B cell (primary cell): Measurements from ENCODE around the gene MEIKIN.

Experiments
- CTCF ChIP-seq: fragments of 200-600 bp; IDR thresholded peaks from one replicate; pipeline ENCODE4 v1.8.0; 2022; ENCODE audit warnings: antibody characterized with exemption, mild to moderate bottlenecking
- EZH2 ChIP-seq: IDR thresholded peaks from 2 replicates; pipeline ENCODE4 v1.6.1; 2012; ENCODE audit warnings: borderline replicate concordance, low read depth, mild to moderate bottlenecking, moderate library complexity, low read length; ENCODE audit not compliant: insufficient read depth, poor library complexity, severe bottlenecking

- no peak for TF ChIP-seq CTCF
- TF ChIP-seq EZH2 = no peak
Observed at GRCh38 chr5:131776450-131776849, 169.0 kb downstream of the MEIKIN start.
